H1 (cell line): ENCODE data around the gene NECTIN1. TPM values are rescaled to one million over a fixed set of nuclear protein-coding genes. Genes with fewer than 3 reads are reported as not detected.

Experiments
- BACH1 ChIP-seq: IDR thresholded peaks from 2 replicates; pipeline ENCODE4 v1.6.1; 2012; ENCODE audit warnings: low read length, improper control_type of control experiment
- EGR1 ChIP-seq: IDR thresholded peaks from 2 replicates; pipeline ENCODE4 v1.6.1; 2011; ENCODE audit warnings: low read depth, low read length, borderline replicate concordance
- NRF1 ChIP-seq: IDR thresholded peaks from 2 replicates; pipeline ENCODE4 v1.6.1; 2011; ENCODE audit warnings: mild to moderate bottlenecking, low read depth, low read length, improper control_type of control experiment
- PHF8 ChIP-seq: fragments of 200-600 bp; sonication (generic); conservative IDR thresholded peaks from 2 replicates; pipeline ENCODE4 v1.7.1; 2012; ENCODE audit warnings: low read depth, mild to moderate bottlenecking, inconsistent platforms, low read length, moderate library complexity
- SIRT6 ChIP-seq: IDR thresholded peaks from one replicate; pipeline ENCODE4 v1.7.1; 2012; ENCODE audit warnings: low read length, inconsistent platforms
- SUZ12 ChIP-seq: fragments of 200-600 bp; sonication (generic); IDR thresholded peaks from 2 replicates; pipeline ENCODE4 v1.6.1; 2012; ENCODE audit warnings: mild to moderate bottlenecking, inconsistent platforms, low read length, moderate library complexity, mixed read lengths
- TCF12 ChIP-seq: IDR thresholded peaks from 2 replicates; pipeline ENCODE4 v1.6.1; 2011; ENCODE audit warnings: low read depth, mild to moderate bottlenecking, low read length
- YY1 ChIP-seq: IDR thresholded peaks from 2 replicates; pipeline ENCODE4 v1.6.1; 2011; ENCODE audit warnings: low read depth, mild to moderate bottlenecking, low read length
- polyA plus RNA-seq, 7 experiments: library from polyadenylated mRNA; depleted of rRNA in 3 of 7; stranded (reverse) in 5 of 7; unstranded in 2 of 7; fragments of >200 nt in 5 of 7; fragments of 200-250 nt in 2 of 7; gene quantifications; 1 replicate in 5 of 7; 2 replicates in 1 of 7; 4 replicates in 1 of 7; pipeline versions ENCODE4 v1.2.1 to v1.2.3, GENCODE V29; 2011 to 2013; ENCODE audit warnings: missing spikeins in 2 of 7, mixed read lengths in 2 of 7
- total RNA-seq: library from RNA; stranded (reverse); fragmentation: NEBNext Ultra II Directional; extraction: Animal tissue kit (Norgen Biotek cat#: 25700); gene quantifications from 2 replicates; pipeline ENCODE4 v1.2.1, GENCODE V29; 2021
- TF ChIP-seq, protein P1 (sequence below): fragments of 300-600 bp; sonication (generic); IDR thresholded peaks from 2 replicates; pipeline ENCODE4 v1.7.1; 2012; ENCODE audit warnings: low read length, moderate library complexity, mild to moderate bottlenecking, inconsistent platforms; ENCODE audit not compliant: insufficient replicate concordance
- TF ChIP-seq, protein P2 (sequence below): IDR thresholded peaks from 2 replicates; pipeline ENCODE4 v1.6.1; 2012; ENCODE audit warnings: inconsistent platforms

Gene NECTIN1
- total and polyA plus RNA-seq, 2 of the 8 experiments (the other 6 are each of a cell fraction or from before 2014, with no cell fraction given): 43.2 to 97.7 TPM

DNA sequence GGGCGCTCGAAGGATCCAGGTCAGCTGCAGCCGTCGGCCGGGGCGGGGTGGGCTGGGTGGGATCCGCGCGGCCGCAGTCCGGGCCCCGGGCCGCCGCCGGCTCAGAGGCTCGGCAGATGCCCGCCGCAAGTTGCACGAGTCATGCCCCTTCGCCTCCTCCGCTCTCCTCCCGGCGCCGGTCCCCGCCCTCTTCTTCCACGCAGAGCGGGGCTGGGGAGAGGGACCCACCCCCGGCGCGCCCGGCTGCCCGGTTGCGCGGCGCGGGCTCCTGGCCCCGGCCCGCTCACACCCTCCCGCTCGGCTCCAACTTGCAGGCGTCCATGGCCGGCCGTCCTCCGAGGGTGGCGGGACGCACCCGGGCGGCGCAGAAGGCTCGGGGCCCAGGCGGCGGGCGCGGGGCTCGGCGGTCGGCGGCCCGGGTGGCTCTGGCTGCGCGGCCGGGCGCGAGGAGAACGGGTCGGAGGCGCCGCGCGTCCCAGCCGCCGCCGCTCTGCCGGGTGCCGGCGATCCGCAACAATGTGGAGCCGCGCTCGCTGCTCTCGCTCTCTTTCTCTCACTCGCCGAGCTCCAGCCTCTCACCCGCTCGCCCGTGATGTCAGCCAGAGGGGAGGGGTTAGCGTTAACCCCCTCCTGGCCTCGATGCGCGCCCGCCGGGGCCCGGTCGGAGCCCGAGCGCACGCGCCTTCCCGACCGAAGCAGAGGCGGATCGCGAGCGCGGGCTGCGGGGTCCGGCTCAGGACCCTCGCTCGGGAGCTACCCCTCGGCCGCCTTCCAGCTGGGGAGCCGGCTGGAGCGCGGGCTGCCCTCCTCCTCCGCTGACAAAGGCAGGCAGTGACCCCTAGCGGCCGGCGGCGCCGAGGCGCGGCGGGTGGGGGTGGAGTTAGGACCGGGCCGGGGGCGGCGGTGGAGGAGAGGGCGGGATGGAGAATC, at the start of gene NECTIN1 (continued):
- TF ChIP-seq, protein P1, sequence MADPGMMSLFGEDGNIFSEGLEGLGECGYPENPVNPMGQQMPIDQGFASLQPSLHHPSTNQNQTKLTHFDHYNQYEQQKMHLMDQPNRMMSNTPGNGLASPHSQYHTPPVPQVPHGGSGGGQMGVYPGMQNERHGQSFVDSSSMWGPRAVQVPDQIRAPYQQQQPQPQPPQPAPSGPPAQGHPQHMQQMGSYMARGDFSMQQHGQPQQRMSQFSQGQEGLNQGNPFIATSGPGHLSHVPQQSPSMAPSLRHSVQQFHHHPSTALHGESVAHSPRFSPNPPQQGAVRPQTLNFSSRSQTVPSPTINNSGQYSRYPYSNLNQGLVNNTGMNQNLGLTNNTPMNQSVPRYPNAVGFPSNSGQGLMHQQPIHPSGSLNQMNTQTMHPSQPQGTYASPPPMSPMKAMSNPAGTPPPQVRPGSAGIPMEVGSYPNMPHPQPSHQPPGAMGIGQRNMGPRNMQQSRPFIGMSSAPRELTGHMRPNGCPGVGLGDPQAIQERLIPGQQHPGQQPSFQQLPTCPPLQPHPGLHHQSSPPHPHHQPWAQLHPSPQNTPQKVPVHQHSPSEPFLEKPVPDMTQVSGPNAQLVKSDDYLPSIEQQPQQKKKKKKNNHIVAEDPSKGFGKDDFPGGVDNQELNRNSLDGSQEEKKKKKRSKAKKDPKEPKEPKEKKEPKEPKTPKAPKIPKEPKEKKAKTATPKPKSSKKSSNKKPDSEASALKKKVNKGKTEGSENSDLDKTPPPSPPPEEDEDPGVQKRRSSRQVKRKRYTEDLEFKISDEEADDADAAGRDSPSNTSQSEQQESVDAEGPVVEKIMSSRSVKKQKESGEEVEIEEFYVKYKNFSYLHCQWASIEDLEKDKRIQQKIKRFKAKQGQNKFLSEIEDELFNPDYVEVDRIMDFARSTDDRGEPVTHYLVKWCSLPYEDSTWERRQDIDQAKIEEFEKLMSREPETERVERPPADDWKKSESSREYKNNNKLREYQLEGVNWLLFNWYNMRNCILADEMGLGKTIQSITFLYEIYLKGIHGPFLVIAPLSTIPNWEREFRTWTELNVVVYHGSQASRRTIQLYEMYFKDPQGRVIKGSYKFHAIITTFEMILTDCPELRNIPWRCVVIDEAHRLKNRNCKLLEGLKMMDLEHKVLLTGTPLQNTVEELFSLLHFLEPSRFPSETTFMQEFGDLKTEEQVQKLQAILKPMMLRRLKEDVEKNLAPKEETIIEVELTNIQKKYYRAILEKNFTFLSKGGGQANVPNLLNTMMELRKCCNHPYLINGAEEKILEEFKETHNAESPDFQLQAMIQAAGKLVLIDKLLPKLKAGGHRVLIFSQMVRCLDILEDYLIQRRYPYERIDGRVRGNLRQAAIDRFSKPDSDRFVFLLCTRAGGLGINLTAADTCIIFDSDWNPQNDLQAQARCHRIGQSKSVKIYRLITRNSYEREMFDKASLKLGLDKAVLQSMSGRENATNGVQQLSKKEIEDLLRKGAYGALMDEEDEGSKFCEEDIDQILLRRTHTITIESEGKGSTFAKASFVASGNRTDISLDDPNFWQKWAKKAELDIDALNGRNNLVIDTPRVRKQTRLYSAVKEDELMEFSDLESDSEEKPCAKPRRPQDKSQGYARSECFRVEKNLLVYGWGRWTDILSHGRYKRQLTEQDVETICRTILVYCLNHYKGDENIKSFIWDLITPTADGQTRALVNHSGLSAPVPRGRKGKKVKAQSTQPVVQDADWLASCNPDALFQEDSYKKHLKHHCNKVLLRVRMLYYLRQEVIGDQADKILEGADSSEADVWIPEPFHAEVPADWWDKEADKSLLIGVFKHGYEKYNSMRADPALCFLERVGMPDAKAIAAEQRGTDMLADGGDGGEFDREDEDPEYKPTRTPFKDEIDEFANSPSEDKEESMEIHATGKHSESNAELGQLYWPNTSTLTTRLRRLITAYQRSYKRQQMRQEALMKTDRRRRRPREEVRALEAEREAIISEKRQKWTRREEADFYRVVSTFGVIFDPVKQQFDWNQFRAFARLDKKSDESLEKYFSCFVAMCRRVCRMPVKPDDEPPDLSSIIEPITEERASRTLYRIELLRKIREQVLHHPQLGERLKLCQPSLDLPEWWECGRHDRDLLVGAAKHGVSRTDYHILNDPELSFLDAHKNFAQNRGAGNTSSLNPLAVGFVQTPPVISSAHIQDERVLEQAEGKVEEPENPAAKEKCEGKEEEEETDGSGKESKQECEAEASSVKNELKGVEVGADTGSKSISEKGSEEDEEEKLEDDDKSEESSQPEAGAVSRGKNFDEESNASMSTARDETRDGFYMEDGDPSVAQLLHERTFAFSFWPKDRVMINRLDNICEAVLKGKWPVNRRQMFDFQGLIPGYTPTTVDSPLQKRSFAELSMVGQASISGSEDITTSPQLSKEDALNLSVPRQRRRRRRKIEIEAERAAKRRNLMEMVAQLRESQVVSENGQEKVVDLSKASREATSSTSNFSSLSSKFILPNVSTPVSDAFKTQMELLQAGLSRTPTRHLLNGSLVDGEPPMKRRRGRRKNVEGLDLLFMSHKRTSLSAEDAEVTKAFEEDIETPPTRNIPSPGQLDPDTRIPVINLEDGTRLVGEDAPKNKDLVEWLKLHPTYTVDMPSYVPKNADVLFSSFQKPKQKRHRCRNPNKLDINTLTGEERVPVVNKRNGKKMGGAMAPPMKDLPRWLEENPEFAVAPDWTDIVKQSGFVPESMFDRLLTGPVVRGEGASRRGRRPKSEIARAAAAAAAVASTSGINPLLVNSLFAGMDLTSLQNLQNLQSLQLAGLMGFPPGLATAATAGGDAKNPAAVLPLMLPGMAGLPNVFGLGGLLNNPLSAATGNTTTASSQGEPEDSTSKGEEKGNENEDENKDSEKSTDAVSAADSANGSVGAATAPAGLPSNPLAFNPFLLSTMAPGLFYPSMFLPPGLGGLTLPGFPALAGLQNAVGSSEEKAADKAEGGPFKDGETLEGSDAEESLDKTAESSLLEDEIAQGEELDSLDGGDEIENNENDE: no peak
- TF ChIP-seq, protein P2, sequence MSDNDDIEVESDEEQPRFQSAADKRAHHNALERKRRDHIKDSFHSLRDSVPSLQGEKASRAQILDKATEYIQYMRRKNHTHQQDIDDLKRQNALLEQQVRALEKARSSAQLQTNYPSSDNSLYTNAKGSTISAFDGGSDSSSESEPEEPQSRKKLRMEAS: peak; percentile 65
- 0 out of 2 replicates have a peak, but pooled peaks have one; percentile 17 for TF ChIP-seq YY1
- no peak for TF ChIP-seq SIRT6
- TF ChIP-seq TCF12: no peak
- TF ChIP-seq EGR1: no peak; the same call in 1 of the 2 replicates
- no peak for TF ChIP-seq NRF1
- TF ChIP-seq BACH1: no peak
- TF ChIP-seq PHF8: peak; percentile 41; the same call in 1 of the 2 replicates
- TF ChIP-seq SUZ12: no peak
